ENCODE measurements around the gene TPD52L1. TPM values are rescaled to one million over a fixed set of nuclear protein-coding genes. Genes with fewer than 3 reads are reported as not detected.

Gene TPD52L1
- total and polyA plus RNA-seq, 10 of the 15 experiments (the other 5 are each of a cell fraction or from before 2014, with no cell fraction given): 0.03 to 2.6 (median 0.16) TPM; not detected in 3

- no peaks in the 10 kb centered on the region for H3K79me2 ChIP-seq (ENCODE audit: control insufficient read depth, insufficient read depth, low read length)
- no peaks in the 10 kb centered on the region for H3K36me3 ChIP-seq (ENCODE audit: control insufficient read depth in 2 of 2, insufficient read depth in 2 of 2, low read length in 1 of 2)
- no peak overlapping the region for H3K4me3 ChIP-seq
- no peak overlapping the region for H3K9ac ChIP-seq (ENCODE audit: control insufficient read depth, insufficient read depth, low read length)
- in situ Hi-C loops (cut with MboI): no loop called here
- no peaks in the 10 kb centered on the region for H3K9me3 ChIP-seq (replicated peaks; ENCODE audit: control insufficient read depth, insufficient read depth, low read length)
- ChIA-PET RAD21 (ENCODE audit: unreplicated experiment) (no interaction called here), POLR2A (interaction anchor here (0.8 kb wide), 1 partner anchor 14 kb away, joined by 3 read pairs; no protein-coding TSS in a partner anchor), CTCF (interaction anchor here (0.6 kb wide), 1 partner anchor 101 kb away, joined by 3 read pairs; no protein-coding TSS in a partner anchor), SMC1A (ENCODE audit: uncharacterized antibody, unreplicated experiment) (interaction anchor here (0.8 kb wide), 1 partner anchor 18 kb away, joined by 3 read pairs; no protein-coding TSS in a partner anchor)
- no peaks in the 10 kb centered on the region for H3K4me1 ChIP-seq (ENCODE audit: control insufficient read depth, insufficient read depth, low read length)
- no peaks in the 10 kb centered on the region for H4K20me1 ChIP-seq (ENCODE audit: control insufficient read depth, insufficient read depth)
- H3K4me2 ChIP-seq (ENCODE audit: control insufficient read depth, insufficient read depth): no peak overlapping the region
- FAIRE-seq: no peak
- ATAC-seq: no peak
- intact Hi-C loops (cut with micrococcal nuclease; ENCODE audit: unreplicated experiment): no loop called here
- no peak overlapping the region for H3K27ac ChIP-seq (ENCODE audit: control insufficient read depth, insufficient read depth)
- WGBS (ENCODE audit: insufficient coverage, insufficient replicate concordance, low lambda C conversion rate, missing lambda C conversion rate): 0% methylated on average over 1 of the region's 1 CpG
- no peaks in the 10 kb centered on the region for H3K27me3 ChIP-seq (replicated peaks in 1 of 2; ENCODE audit: control insufficient read depth in 2 of 2, insufficient read depth in 2 of 2, low read length in 1 of 2)
- no TSS peak for BruUV-seq (replicated peaks)
- no peak overlapping the region for H2AFZ ChIP-seq (ENCODE audit: control insufficient read depth, low read depth, low read length)
- TF ChIP-seq CHD1 (IDR thresholded peaks at IDR 0.05; ENCODE audit: low read depth, low read length) (no peak), RELB (IDR thresholded peaks at IDR 0.05; ENCODE audit: low read depth) (no peak), PML (IDR thresholded peaks at IDR 0.05; ENCODE audit: low read length) (no peak), MYC (IDR thresholded peaks at IDR 0.05; ENCODE audit: insufficient read depth, insufficient read length, insufficient replicate concordance, low read length, severe bottlenecking) (no peak), NBN (IDR thresholded peaks at IDR 0.05) (no peak), ETV6 (conservative IDR thresholded peaks at IDR 0.05 in 1 of 2, IDR thresholded peaks at IDR 0.05 in 1 of 2; ENCODE audit: borderline replicate concordance in 1 of 2, low read depth in 1 of 2) (no peak), NR2C2 (IDR thresholded peaks at IDR 0.05; ENCODE audit: borderline replicate concordance, control insufficient read depth, insufficient read length, low read depth) (no peak), ZNF24 (IDR thresholded peaks at IDR 0.05) (no peak), CUX1 (IDR thresholded peaks at IDR 0.05; ENCODE audit: insufficient replicate concordance, low read depth, low read length) (no peak), HDAC2 (IDR thresholded peaks at IDR 0.05) (no peak), NRF1 (conservative IDR thresholded peaks at IDR 0.05; ENCODE audit: low read depth, low read length) (no peak), IKZF2 (IDR thresholded peaks at IDR 0.05) (no peak), CBX3 (IDR thresholded peaks at IDR 0.05; ENCODE audit: borderline replicate concordance, low read depth) (no peak), CEBPZ (IDR thresholded peaks at IDR 0.05; ENCODE audit: low read depth, low read length) (no peak), RBBP5 (conservative IDR thresholded peaks at IDR 0.05) (no peak), ATF7 (IDR thresholded peaks at IDR 0.05; ENCODE audit: low read depth) (no peak)
- DNase-seq (ENCODE audit: low read depth, low spot score): no peak
Measured at GRCh38 chr6:125231133-125231532, 77.6 kb downstream of the TPD52L1 start.

Data from GM12878 (cell line).